ENCODE measurements around the gene PLA2G6. TPM values are rescaled to one million over a fixed set of nuclear protein-coding genes. Genes with fewer than 3 reads are reported as not detected.

PLA2G6 gene, protein sequence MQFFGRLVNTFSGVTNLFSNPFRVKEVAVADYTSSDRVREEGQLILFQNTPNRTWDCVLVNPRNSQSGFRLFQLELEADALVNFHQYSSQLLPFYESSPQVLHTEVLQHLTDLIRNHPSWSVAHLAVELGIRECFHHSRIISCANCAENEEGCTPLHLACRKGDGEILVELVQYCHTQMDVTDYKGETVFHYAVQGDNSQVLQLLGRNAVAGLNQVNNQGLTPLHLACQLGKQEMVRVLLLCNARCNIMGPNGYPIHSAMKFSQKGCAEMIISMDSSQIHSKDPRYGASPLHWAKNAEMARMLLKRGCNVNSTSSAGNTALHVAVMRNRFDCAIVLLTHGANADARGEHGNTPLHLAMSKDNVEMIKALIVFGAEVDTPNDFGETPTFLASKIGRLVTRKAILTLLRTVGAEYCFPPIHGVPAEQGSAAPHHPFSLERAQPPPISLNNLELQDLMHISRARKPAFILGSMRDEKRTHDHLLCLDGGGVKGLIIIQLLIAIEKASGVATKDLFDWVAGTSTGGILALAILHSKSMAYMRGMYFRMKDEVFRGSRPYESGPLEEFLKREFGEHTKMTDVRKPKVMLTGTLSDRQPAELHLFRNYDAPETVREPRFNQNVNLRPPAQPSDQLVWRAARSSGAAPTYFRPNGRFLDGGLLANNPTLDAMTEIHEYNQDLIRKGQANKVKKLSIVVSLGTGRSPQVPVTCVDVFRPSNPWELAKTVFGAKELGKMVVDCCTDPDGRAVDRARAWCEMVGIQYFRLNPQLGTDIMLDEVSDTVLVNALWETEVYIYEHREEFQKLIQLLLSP
- 11.2 TPM for polyA plus RNA-seq (2012; ENCODE audit: insufficient read length, low read depth)

DNA sequence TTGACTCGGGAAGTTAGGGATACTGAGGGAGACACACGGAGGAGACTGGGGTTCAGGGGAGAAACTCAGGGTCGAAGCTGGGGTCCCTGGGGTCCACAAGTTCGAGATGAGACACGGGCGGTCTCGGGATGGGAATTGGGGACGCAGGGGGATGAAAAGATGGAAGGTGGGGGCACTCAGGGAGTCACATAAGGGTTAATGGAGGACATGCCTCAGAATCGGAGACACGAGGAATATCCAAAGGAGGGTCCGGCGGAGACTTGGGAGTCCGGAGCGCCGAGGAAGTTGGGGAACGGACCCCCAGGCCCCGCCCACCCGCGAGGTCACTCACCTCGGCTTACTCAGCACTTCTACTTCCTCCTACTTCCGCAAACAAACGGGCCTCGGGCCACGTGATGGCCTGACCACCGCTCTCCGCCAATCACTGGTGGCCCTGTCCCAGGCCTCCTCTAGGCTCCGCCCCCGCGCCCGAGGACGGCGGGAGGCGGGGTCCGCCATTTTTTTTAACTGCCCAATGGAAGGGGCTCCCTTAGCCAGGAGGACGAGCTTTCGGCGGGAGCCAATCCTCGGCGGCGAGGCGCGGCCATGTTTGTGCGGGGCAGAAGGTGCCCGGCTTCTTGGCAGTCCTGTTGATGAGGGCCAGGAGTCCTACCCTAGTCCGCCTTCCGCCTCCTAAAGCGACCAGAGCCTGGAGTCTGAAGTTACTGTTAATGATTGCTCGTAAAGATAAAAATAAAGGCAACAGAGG lies at the start of gene PLA2G6:
PLA2G6 (minus strand) TSS at position 378 of the 748 bp plus-strand sequence. CDS start 12,404 bp downstream, outside the sequence.
- TF ChIP-seq, protein P1, sequence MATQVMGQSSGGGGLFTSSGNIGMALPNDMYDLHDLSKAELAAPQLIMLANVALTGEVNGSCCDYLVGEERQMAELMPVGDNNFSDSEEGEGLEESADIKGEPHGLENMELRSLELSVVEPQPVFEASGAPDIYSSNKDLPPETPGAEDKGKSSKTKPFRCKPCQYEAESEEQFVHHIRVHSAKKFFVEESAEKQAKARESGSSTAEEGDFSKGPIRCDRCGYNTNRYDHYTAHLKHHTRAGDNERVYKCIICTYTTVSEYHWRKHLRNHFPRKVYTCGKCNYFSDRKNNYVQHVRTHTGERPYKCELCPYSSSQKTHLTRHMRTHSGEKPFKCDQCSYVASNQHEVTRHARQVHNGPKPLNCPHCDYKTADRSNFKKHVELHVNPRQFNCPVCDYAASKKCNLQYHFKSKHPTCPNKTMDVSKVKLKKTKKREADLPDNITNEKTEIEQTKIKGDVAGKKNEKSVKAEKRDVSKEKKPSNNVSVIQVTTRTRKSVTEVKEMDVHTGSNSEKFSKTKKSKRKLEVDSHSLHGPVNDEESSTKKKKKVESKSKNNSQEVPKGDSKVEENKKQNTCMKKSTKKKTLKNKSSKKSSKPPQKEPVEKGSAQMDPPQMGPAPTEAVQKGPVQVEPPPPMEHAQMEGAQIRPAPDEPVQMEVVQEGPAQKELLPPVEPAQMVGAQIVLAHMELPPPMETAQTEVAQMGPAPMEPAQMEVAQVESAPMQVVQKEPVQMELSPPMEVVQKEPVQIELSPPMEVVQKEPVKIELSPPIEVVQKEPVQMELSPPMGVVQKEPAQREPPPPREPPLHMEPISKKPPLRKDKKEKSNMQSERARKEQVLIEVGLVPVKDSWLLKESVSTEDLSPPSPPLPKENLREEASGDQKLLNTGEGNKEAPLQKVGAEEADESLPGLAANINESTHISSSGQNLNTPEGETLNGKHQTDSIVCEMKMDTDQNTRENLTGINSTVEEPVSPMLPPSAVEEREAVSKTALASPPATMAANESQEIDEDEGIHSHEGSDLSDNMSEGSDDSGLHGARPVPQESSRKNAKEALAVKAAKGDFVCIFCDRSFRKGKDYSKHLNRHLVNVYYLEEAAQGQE (IDR thresholded peaks at IDR 0.05; ENCODE audit: insufficient read depth in 1 of 2, low read depth in 2 of 2, low read length in 2 of 2): no peak
- TF ChIP-seq POLR2AphosphoS5 (IDR thresholded peaks at IDR 0.05; ENCODE audit: low read depth, low read length) (peak; percentile 52; the same call in 1 of the 2 replicates), SIN3A (IDR thresholded peaks at IDR 0.05; ENCODE audit: borderline replicate concordance, insufficient read depth, low read length) (peak; percentile 91; the same call in 1 of the 2 replicates), FOXP2 (optimal IDR thresholded peaks at IDR 0.05; ENCODE audit: borderline replicate concordance, extremely low read depth, extremely low read length, insufficient read depth) (no peak), TAF1 (IDR thresholded peaks at IDR 0.05; ENCODE audit: borderline replicate concordance, insufficient read depth, low read length) (0 out of 2 replicates have a peak, but pooled peaks have one; percentile 4)

DNA sequence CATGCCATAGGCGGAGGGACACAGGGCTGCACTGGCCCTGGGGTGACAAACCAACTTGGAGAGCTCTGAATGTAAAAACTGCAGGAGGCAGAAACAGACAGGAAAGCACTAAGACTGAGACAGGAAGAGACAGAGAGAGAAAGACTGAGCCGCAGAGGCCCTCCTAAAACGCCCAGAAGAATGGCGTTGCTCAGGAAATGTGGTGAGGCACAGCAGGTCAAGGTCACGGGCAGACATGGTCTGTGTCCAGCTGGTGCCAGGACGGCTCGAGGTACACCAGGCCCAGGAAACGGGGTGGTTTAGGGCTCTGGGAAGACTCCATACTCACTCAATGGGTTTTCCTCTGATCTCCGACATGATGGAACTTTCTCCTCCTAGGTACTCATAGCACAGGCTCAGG lies 49.3 kb upstream of the PLA2G6 start:
- TF ChIP-seq FOXP2 (optimal IDR thresholded peaks at IDR 0.05; ENCODE audit: borderline replicate concordance, extremely low read depth, extremely low read length, insufficient read depth) (no peak), SIN3A (IDR thresholded peaks at IDR 0.05; ENCODE audit: borderline replicate concordance, insufficient read depth, low read length) (no peak), POLR2AphosphoS5 (IDR thresholded peaks at IDR 0.05; ENCODE audit: low read depth, low read length) (no peak), TAF1 (IDR thresholded peaks at IDR 0.05; ENCODE audit: borderline replicate concordance, insufficient read depth, low read length) (no peak)
- TF ChIP-seq, protein P1 (IDR thresholded peaks at IDR 0.05; ENCODE audit: insufficient read depth in 1 of 2, low read depth in 2 of 2, low read length in 2 of 2): no peak

DNA sequence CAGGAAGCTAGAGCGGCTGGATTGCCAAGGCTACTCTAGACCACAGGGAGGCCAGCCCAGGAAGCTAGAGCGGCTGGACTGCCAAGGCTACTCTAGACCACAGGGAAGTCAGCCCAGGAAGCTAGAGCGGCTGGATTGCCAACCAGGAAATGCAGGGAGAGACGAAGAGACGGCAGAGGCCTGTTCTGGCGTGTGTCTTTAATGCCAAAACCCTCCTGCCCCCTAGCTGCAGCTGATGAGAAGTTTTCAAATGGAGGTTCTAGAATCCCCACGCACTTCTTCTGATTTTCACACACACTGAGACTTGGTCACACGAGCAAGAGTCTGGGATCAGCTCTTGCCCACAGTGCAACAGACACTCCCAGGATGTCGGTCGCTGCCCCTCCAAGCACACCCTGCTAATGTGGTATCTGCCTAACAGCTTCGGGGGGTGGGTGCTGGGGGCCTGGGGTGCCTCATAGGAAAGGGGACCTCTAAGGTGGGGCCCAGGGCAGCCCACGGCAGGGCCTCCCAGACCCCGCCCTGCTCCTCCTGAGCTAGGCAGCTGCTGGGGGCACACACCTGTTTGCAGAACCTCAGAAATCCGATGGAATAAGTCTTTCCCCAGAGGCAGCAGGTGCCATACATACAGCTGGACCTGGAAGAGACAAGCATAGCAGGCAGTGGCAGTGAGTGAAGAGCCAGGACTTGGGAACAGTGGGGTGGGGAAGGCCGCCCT lies 48.6 kb upstream of the PLA2G6 start:
- no peak for TF ChIP-seq FOXP2 (optimal IDR thresholded peaks at IDR 0.05; ENCODE audit: borderline replicate concordance, extremely low read depth, extremely low read length, insufficient read depth)
- no peak for TF ChIP-seq TAF1 (IDR thresholded peaks at IDR 0.05; ENCODE audit: borderline replicate concordance, insufficient read depth, low read length)
- TF ChIP-seq SIN3A (IDR thresholded peaks at IDR 0.05; ENCODE audit: borderline replicate concordance, insufficient read depth, low read length): no peak
- TF ChIP-seq POLR2AphosphoS5 (IDR thresholded peaks at IDR 0.05; ENCODE audit: low read depth, low read length): no peak
- TF ChIP-seq, protein P1 (IDR thresholded peaks at IDR 0.05; ENCODE audit: insufficient read depth in 1 of 2, low read depth in 2 of 2, low read length in 2 of 2): no peak
